Measurements from ENCODE around the gene TCTN1.

DNA sequence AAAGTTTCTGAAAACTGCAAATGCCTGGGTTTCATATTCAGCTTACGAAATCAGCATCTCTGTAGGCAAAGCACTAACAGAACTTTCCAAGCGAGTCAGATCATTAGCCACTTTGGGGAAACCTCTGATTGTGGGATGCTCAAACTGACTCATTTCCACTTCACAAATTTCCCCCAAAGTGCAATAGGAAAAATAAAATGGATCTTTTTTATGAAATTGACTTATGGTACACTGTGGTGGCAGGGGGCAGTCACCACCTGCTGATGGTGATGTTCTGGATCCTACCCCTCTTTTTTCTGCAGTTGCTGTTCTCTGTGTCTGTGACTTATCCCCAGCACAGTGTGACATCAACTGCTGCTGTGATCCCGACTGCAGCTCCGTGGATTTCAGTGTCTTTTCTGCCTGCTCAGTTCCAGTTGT, 5.6 kb downstream of the TCTN1 start:
- TF ChIP-seq, protein P1, sequence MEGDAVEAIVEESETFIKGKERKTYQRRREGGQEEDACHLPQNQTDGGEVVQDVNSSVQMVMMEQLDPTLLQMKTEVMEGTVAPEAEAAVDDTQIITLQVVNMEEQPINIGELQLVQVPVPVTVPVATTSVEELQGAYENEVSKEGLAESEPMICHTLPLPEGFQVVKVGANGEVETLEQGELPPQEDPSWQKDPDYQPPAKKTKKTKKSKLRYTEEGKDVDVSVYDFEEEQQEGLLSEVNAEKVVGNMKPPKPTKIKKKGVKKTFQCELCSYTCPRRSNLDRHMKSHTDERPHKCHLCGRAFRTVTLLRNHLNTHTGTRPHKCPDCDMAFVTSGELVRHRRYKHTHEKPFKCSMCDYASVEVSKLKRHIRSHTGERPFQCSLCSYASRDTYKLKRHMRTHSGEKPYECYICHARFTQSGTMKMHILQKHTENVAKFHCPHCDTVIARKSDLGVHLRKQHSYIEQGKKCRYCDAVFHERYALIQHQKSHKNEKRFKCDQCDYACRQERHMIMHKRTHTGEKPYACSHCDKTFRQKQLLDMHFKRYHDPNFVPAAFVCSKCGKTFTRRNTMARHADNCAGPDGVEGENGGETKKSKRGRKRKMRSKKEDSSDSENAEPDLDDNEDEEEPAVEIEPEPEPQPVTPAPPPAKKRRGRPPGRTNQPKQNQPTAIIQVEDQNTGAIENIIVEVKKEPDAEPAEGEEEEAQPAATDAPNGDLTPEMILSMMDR (conservative IDR thresholded peaks at IDR 0.05): no peak
- no peak for TF ChIP-seq ZFX (IDR thresholded peaks at IDR 0.05)
